WI38 (cell line): ENCODE data around the gene TBC1D17.

ENCODE experiments used
- H3K4me3 ChIP-seq: 2 replicates; pipeline ENCODE4 v1.5.1; 2011; ENCODE audit warnings: low read depth, mild to moderate bottlenecking, control low read depth, low read length
- CTCF ChIP-seq: IDR thresholded peaks from 2 replicates; pipeline ENCODE4 v1.5.1; 2012; ENCODE audit warnings: low read depth, mild to moderate bottlenecking, control low read depth, low read length

The TBC1D17 gene

GRCh38 chr19:49848938-49849337 is 28.6 kb upstream of the TBC1D17 start:
- H3K4me3 ChIP-seq: no peak overlapping the region
- no peak for TF ChIP-seq CTCF

- TF ChIP-seq CTCF: no peak
- H3K4me3 ChIP-seq: no peak overlapping the region
These were observed 27.9 kb upstream of the TBC1D17 start for GRCh38 chr19:49849433-49850220.

GRCh38 chr19:49850221-49850486 is 27.3 kb upstream of the TBC1D17 start:
- peak overlapping the region; percentile 80 for H3K4me3 ChIP-seq
- TF ChIP-seq CTCF: no peak

GRCh38 chr19:49850487-49851342 is 26.8 kb upstream of the TBC1D17 start, which contains the start of gene PTOV1:
TSS of gene PTOV1 (plus strand) at chr19:49851159.
- H3K4me3 ChIP-seq: peak within 1 kb of the TSS; percentile 80

GRCh38 chr19:49851456-49852259 is 25.8 kb upstream of the TBC1D17 start:
- no peak for TF ChIP-seq CTCF
- peak overlapping the region; percentile 80 for H3K4me3 ChIP-seq

More at GRCh38 chr19:49850487-49851342, 26.8 kb upstream of the TBC1D17 start, which contains the start of gene PTOV1:
- TF ChIP-seq CTCF: no peak

- TF ChIP-seq CTCF: no peak
- peak overlapping the region; percentile 80 for H3K4me3 ChIP-seq
These were observed 24.8 kb upstream of the TBC1D17 start for GRCh38 chr19:49852631-49853126.
